GM19372 (cell line): ENCODE results near the gene PRLR.

Experiments
- ATAC-seq: cut with Tn5 transposase; IDR thresholded peaks from one replicate; pipeline ENCODE4 v1.9.1; 2021; ENCODE audit warnings: mild to moderate bottlenecking, low read depth, moderate library complexity; ENCODE audit not compliant: unreplicated experiment

Gene PRLR

DNA sequence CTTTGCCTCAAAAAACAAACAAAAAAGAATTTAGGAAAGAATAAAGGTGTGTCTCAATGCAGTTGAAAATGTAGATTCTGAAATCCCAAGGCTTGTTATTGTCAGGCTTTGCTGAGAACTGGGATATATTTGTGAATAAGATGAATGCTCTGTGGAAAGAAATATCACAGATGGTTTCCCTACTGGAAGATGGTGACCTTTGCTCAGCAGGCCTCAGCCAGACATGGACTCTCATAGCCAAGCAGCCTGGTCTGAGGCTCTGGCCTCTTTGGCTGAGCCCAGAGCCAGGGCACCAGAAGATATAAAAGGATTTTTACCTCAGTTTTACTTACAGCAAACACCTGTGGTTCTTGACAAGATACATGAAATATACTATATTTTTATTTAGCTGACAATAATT, 219.6 kb downstream of the PRLR start:
- no peak for ATAC-seq

DNA sequence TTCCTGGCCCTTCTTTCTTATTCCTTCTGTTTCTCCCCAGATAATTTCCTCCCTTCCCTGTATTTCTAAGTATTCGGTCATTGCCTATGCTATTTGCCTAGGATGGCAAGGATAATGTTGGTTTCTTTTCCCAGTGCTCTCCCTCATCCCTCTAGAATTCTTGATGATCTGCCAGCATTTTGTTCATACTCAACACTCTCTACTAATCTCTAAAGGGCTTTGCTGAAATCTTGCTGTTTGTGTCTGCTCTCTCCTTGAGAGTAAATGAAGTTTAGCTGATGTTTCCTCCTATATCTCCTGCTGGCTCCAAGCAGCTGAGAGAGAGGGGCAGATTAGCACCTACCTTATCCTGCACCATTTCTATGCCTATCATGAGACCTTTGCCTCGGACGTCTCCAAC, 220.6 kb downstream of the PRLR start:
- ATAC-seq = no peak

DNA sequence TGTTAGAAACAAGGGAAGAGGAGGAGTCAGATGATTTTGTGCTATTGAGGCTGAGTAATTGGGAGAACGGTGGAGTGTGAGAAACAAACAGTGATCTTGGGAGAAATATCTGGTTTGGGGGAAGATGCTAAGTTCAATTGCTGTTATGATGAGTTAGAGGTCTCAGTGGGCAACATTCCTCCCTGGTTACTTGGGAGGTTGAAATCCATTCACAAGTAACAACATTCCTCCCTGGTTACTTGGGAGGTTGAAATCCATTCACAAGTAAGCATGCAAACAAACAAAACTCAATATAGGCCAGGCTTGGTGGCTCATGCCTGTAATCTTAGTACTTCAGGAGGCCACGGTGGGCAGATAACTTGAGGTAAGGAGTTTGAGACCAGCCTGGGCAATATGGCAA, 221.3 kb downstream of the PRLR start:
- ATAC-seq = no peak

DNA sequence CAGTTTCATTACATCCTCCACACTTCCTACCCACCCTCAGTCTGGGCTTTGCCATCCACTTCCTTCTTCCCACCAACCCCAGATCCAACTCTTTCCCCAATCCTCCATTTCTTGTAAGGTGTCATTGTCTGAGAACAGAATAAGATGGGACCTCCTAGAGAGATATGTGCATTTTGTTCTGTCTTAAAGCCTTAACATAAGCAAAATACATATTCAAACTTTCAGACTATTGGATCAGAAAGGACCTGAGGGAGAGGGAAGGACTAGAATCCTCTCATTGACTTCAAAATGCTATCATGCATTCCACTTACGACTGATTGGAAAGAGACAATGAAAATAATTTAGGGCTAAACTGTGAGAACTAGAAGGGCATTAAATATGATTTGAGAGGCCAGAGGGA, 225.5 kb downstream of the PRLR start:
- ATAC-seq = no peak

DNA sequence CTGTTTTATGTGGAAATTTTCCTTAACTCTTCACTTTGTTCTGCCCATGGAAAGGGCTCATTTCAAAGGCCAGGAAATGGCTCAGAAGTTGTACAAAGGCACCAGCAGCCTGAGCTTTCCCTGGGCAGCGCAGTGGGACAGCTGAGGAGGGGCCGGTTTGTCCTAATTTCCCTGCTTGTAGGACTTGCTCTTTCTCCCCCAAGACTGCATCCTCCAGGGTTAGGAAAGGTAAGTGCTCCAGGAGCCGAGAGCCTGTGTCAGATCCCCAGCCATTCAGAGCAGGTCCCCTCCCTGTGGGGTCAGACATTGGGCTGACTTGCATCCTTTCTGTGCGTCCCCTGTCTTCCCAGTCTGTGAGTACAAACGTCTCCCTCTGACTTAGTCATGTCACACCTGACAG, 226.1 kb downstream of the PRLR start:
- ATAC-seq = no peak

DNA sequence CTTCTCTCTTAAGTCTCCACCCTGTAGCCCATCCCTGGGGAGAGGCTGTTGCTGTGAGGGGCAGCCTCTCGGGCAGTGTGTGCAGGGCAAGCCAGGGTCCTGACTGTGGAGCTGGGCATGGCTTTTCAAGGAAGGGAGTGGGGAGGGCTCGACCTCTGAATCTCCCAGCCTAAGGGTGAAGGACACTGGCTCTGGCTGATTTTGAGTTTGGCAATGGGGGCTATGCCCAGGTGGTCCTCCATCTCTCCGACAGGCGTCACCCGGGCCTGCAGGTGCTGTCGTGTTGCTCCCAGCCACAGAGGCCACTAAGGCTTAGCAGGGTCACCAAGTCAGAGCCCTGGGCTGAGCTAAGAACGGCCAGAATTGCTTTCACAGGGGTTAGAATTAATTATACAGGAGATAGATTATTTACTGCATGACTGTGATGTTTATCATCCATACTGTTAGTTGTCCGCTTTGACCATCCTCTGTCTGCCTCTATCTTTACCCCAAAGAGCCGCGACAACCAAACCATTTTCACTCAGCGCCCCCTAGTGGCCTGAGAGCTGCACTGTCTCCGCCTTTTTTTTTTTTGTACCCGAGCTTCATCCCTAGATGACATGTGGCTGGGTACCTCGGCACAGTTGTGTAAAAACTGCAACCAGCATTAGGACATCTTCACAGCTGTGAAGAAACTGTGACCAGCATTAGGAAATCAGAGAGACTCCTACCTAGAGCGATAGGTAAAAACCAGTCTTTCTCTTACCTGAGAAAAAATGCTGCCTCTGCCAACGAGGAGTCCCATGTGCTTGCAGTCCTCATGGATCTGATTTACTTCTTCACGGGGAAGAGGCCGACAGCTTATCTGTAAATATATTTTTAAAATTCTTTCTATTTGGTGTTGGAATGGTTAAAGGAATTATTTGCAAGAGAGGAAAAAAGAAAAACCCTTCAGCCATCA, 227.0 kb downstream of the PRLR start:
- ATAC-seq = peak; percentile 84

DNA sequence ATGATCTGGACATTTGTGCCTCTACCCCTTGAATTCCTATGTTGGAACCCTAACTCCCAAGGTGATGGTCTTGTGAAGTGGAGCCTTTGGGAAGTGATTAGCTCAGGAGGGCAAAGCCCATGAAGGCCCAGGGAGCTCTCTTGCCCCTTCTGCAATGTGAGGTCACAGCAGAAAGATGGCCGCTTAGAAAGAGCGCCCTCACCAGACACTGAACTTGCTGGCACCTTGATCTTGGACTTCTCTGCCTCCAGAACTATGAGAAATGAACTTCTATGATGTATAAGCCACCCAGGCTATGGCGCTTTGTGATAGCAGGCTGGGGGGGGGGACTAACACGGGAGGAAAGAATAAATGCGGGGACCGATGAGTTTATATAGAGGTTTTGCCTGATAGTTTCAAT, 227.8 kb downstream of the PRLR start:
- no peak for ATAC-seq

DNA sequence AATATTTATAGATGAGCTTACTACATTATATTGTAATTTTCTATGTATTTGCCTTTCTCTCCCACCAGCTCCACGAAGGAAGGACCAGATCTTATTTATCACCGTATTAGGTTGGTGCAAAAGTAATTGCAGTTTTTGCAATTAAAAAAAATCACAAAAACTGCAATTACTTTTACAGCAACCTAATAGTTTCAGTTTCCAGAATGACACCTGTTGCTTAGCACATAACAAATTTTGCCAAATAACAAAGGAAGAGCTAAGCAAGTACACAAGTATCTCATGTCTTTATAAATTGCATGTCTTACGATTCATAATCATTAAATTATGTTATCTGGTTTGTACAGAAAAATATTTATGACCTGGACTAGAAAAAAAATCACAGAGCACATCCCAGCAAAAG, 228.4 kb downstream of the PRLR start:
- ATAC-seq = no peak
